NCI-H69 (cell line): Measurements from ENCODE around the gene OR6B1.
"Not testable (repeated sequence)": the region's sequence is repeated elsewhere in the genome, so short reads cannot be mapped to it uniquely, and the experiment has no call there.

Experiments
- DNase-seq: peaks from one replicate; lab custom pipeline; 2025; lab: John Stamatoyannopoulos, UW

Gene OR6B1

GRCh38 chr7:144038887-144039286 is 38.8 kb downstream of the OR6B1 start:
- DNase-seq, result no peak

- DNase-seq, result peak; percentile 34
These were observed 48.5 kb downstream of the OR6B1 start, which contains the start of gene OR2A5 for GRCh38 chr7:144048648-144049047. Gene OR2A5 (plus strand): TSS chr7:144048948. CDS start chr7:144050402, 1,454 bp downstream.

GRCh38 chr7:144049491-144049890 is 49.4 kb downstream of the OR6B1 start:
- DNase-seq, result no peak

- no peak for DNase-seq
These were observed 50.0 kb downstream of the OR6B1 start for GRCh38 chr7:144050093-144050492.

GRCh38 chr7:144050884-144051283 is 50.8 kb downstream of the OR6B1 start:
- not testable (repeated sequence) for DNase-seq

- no peak for DNase-seq
These were observed 57.8 kb downstream of the OR6B1 start for GRCh38 chr7:144057954-144058353.
